ENCODE results near the gene DDX21. TPM values are rescaled to one million over a fixed set of nuclear protein-coding genes. Genes with fewer than 3 reads are reported as not detected.
"Not testable (repeated sequence)": the region's sequence is repeated elsewhere in the genome, so short reads cannot be mapped to it uniquely, and the experiment has no call there.

DDX21 gene
- total and polyA plus RNA-seq, 2 donors (not counting 3 experiments of a cell fraction or from before 2014, with no cell fraction given) = 33.4 to 98.1 TPM

DNA sequence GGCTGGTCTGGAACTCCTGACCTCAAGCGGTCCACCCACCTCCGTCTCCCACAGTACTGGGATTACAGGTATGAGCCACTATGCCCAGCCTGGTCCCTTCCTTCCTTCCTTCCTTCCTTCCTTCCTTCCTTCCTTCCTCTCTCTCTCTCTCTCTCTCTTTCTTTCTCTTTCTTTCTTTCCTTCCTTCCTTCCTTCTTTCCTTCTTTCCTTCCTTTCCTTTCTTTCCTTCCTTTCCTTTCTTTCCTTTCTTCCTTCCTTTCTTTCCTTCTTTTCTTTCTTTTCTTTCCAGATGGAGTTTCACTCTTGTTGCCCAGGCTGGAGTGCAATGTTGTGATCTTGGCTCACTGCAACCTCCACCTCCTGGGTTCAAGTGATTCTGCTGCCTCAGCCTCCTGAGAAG is 26.8 kb upstream of the DDX21 start:
- H3K4me2 ChIP-seq (ENCODE audit: insufficient read depth, low read length); intact Hi-C loops (cut with micrococcal nuclease); H3K79me2 ChIP-seq (ENCODE audit: control insufficient read depth, insufficient read depth, low read length); FAIRE-seq; H3K4me3 ChIP-seq (replicated peaks in 1 of 3; ENCODE audit: insufficient read depth in 1 of 3, low read depth in 1 of 3, low read length in 3 of 3); H3K9me1 ChIP-seq (replicated peaks; ENCODE audit: control insufficient read depth, extremely low read depth, insufficient read depth, low read length); POLR2A ChIA-PET; H4K20me1 ChIP-seq (replicated peaks; ENCODE audit: control insufficient read depth, extremely low read depth, insufficient read depth, low read length); BruUV-seq (replicated peaks); CTCF ChIA-PET; H3K27me3 ChIP-seq (ENCODE audit: control insufficient read depth in 2 of 2, insufficient read depth in 2 of 2, low read length in 2 of 2); H3K9me3 ChIP-seq (replicated peaks; ENCODE audit: control insufficient read depth, insufficient read depth, low read length); H3K36me3 ChIP-seq (ENCODE audit: control insufficient read depth in 2 of 2, extremely low read depth in 1 of 2, insufficient read depth in 2 of 2, low read length in 2 of 2); H3K27ac ChIP-seq (ENCODE audit: insufficient read depth, low read depth, low read length); DNase-seq (ENCODE audit: low read depth, low spot score); dilution Hi-C loops (cut with MboI; ENCODE audit: extremely low pct_ligation_motif_present, low sequenced_read_pairs); H2AFZ ChIP-seq (ENCODE audit: low read depth, low read length); H3K9ac ChIP-seq (replicated peaks; ENCODE audit: extremely low read depth, insufficient read depth, low read length); H3K4me1 ChIP-seq (ENCODE audit: control insufficient read depth, extremely low read depth, insufficient read depth, low read length): not testable (repeated sequence)

DNA sequence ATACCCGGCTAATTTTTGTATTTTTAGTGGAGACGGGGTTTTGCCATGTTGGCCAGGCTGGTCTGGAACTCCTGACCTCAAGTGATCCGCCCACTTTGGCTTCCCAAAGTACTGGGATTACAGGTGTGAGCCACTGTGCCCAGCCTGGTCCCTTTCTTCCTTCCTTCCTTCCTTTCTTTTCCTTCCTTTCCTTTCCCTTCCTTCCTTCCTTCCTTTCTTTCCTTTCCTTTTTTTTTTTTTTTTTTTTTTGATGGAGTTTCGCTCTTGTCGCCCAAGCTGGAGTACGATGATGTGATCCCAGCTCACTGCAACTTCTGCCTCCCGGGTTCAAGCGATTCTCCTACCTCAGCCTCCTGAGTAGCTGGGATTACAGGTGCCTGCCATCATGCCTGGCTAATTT is 26.1 kb upstream of the DDX21 start:
- not testable (repeated sequence) for H3K36me3 ChIP-seq (ENCODE audit: control insufficient read depth in 2 of 2, extremely low read depth in 1 of 2, insufficient read depth in 2 of 2, low read length in 2 of 2)
- POLR2A ChIA-PET = interaction anchor here (0.7 kb wide), 1 partner anchor 823 kb away, joined by 6 read pairs; no protein-coding TSS in a partner anchor

DNA sequence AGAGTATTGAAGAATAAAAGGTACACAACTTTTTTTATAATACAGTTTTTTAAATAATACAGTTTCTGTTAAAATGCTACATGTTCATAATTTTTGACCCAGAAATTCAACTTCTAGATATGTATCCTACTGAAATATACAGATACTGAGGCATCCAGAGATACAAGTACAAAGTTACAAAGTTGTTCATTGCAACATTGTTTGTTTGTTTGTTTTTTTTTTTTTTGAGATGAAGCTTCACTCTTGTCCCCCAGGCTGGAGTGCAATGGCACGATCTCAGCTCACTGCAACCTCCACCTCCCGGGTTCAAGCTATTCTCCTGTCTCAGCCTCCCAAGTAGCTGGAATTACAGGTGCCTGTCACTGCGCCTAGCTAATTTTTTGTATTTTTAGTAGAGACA is 23.1 kb upstream of the DDX21 start:
- intact Hi-C loops (cut with micrococcal nuclease); H3K4me3 ChIP-seq (replicated peaks in 1 of 3; ENCODE audit: insufficient read depth in 1 of 3, low read depth in 1 of 3, low read length in 3 of 3); H3K27ac ChIP-seq (ENCODE audit: insufficient read depth, low read depth, low read length); POLR2A ChIA-PET; BruUV-seq (replicated peaks); dilution Hi-C loops (cut with MboI; ENCODE audit: extremely low pct_ligation_motif_present, low sequenced_read_pairs); H3K4me2 ChIP-seq (ENCODE audit: insufficient read depth, low read length); H3K4me1 ChIP-seq (ENCODE audit: control insufficient read depth, extremely low read depth, insufficient read depth, low read length); H3K9ac ChIP-seq (replicated peaks; ENCODE audit: extremely low read depth, insufficient read depth, low read length); DNase-seq (ENCODE audit: low read depth, low spot score); H2AFZ ChIP-seq (ENCODE audit: low read depth, low read length); H4K20me1 ChIP-seq (replicated peaks; ENCODE audit: control insufficient read depth, extremely low read depth, insufficient read depth, low read length); FAIRE-seq; H3K27me3 ChIP-seq (ENCODE audit: control insufficient read depth in 2 of 2, insufficient read depth in 2 of 2, low read length in 2 of 2); H3K9me3 ChIP-seq (replicated peaks; ENCODE audit: control insufficient read depth, insufficient read depth, low read length); H3K79me2 ChIP-seq (ENCODE audit: control insufficient read depth, insufficient read depth, low read length); CTCF ChIA-PET; H3K9me1 ChIP-seq (replicated peaks; ENCODE audit: control insufficient read depth, extremely low read depth, insufficient read depth, low read length); H3K36me3 ChIP-seq (ENCODE audit: control insufficient read depth in 2 of 2, extremely low read depth in 1 of 2, insufficient read depth in 2 of 2, low read length in 2 of 2): not testable (repeated sequence)

More for the DNA sequence above, 26.1 kb upstream of the DDX21 start:
- DNase-seq (ENCODE audit: low read depth, low spot score); BruUV-seq (replicated peaks); H3K9ac ChIP-seq (replicated peaks; ENCODE audit: extremely low read depth, insufficient read depth, low read length); FAIRE-seq; H3K27me3 ChIP-seq (ENCODE audit: control insufficient read depth in 2 of 2, insufficient read depth in 2 of 2, low read length in 2 of 2); H3K4me1 ChIP-seq (ENCODE audit: control insufficient read depth, extremely low read depth, insufficient read depth, low read length); H3K4me3 ChIP-seq (replicated peaks in 1 of 3; ENCODE audit: insufficient read depth in 1 of 3, low read depth in 1 of 3, low read length in 3 of 3); H3K4me2 ChIP-seq (ENCODE audit: insufficient read depth, low read length); intact Hi-C loops (cut with micrococcal nuclease); H4K20me1 ChIP-seq (replicated peaks; ENCODE audit: control insufficient read depth, extremely low read depth, insufficient read depth, low read length); dilution Hi-C loops (cut with MboI; ENCODE audit: extremely low pct_ligation_motif_present, low sequenced_read_pairs); H3K27ac ChIP-seq (ENCODE audit: insufficient read depth, low read depth, low read length); CTCF ChIA-PET; H3K79me2 ChIP-seq (ENCODE audit: control insufficient read depth, insufficient read depth, low read length); H3K9me1 ChIP-seq (replicated peaks; ENCODE audit: control insufficient read depth, extremely low read depth, insufficient read depth, low read length); H3K9me3 ChIP-seq (replicated peaks; ENCODE audit: control insufficient read depth, insufficient read depth, low read length); H2AFZ ChIP-seq (ENCODE audit: low read depth, low read length): not testable (repeated sequence)

Measured in endothelial cell of umbilical vein (primary cell).